ENCODE data around the gene TLE6. TPM values are rescaled to one million over a fixed set of nuclear protein-coding genes. Genes with fewer than 3 reads are reported as not detected.

TLE6 gene
- total RNA-seq, 1 donor from 2014 or later = 21.0 TPM

GRCh38 chr19:2982561-2982960 is 5.2 kb downstream of the TLE6 start:
- H3K9me3 Mint-ChIP-seq (ENCODE audit: low read depth) = no peaks in the 10 kb centered on the region
- no peak overlapping the region for H3K4me3 Mint-ChIP-seq (ENCODE audit: low read depth)
- no peak for TF ChIP-seq CTCF (IDR thresholded peaks at IDR 0.05; ENCODE audit: unreplicated experiment)
- peaks cover 31% of the 10 kb centered on the region for H3K4me1 Mint-ChIP-seq (ENCODE audit: low read depth)
- H3K27me3 Mint-ChIP-seq = no peaks in the 10 kb centered on the region
- H3K36me3 Mint-ChIP-seq (ENCODE audit: insufficient read depth) = no peaks in the 10 kb centered on the region
- peak overlapping the region; percentile 62 for H3K27ac Mint-ChIP-seq
- DNase-seq (ENCODE audit: low spot score, unreplicated experiment) = no peak

GRCh38 chr19:2982983-2983350 is 5.6 kb downstream of the TLE6 start:
- Mint-ChIP-seq H3K4me1 (ENCODE audit: low read depth) (peaks cover 29% of the 10 kb centered on the region), H3K4me3 (ENCODE audit: low read depth) (no peak overlapping the region), H3K27me3 (no peaks in the 10 kb centered on the region), H3K36me3 (ENCODE audit: insufficient read depth) (no peaks in the 10 kb centered on the region), H3K27ac (peak overlapping the region; percentile 93), H3K9me3 (ENCODE audit: low read depth) (no peaks in the 10 kb centered on the region)
- no peak for DNase-seq (ENCODE audit: low spot score, unreplicated experiment)
- no peak for TF ChIP-seq CTCF (IDR thresholded peaks at IDR 0.05; ENCODE audit: unreplicated experiment)

- peak overlapping the region; percentile 56 for H3K4me3 Mint-ChIP-seq (ENCODE audit: low read depth)
- TF ChIP-seq CTCF (IDR thresholded peaks at IDR 0.05; ENCODE audit: unreplicated experiment) = no peak
- H3K27ac Mint-ChIP-seq = peak overlapping the region; percentile 93
- H3K27me3 Mint-ChIP-seq = no peaks in the 10 kb centered on the region
- no peaks in the 10 kb centered on the region for H3K36me3 Mint-ChIP-seq (ENCODE audit: insufficient read depth)
- no peaks in the 10 kb centered on the region for H3K9me3 Mint-ChIP-seq (ENCODE audit: low read depth)
- peaks cover 28% of the 10 kb centered on the region for H3K4me1 Mint-ChIP-seq (ENCODE audit: low read depth)
- DNase-seq (ENCODE audit: low spot score, unreplicated experiment) = peak; percentile 40
Measured at GRCh38 chr19:2983351-2984214, 6.2 kb downstream of the TLE6 start.

GRCh38 chr19:2984215-2984528 is 6.8 kb downstream of the TLE6 start:
- no peak for DNase-seq (ENCODE audit: low spot score, unreplicated experiment)
- peaks cover 28% of the 10 kb centered on the region for H3K4me1 Mint-ChIP-seq (ENCODE audit: low read depth)
- peak overlapping the region; percentile 67 for H3K27ac Mint-ChIP-seq
- no peak for TF ChIP-seq CTCF (IDR thresholded peaks at IDR 0.05; ENCODE audit: unreplicated experiment)
- no peaks in the 10 kb centered on the region for H3K36me3 Mint-ChIP-seq (ENCODE audit: insufficient read depth)
- no peaks in the 10 kb centered on the region for H3K27me3 Mint-ChIP-seq
- H3K9me3 Mint-ChIP-seq (ENCODE audit: low read depth) = no peaks in the 10 kb centered on the region
- H3K4me3 Mint-ChIP-seq (ENCODE audit: low read depth) = peak overlapping the region; percentile 56

- peak overlapping the region; percentile 96 for H3K27ac Mint-ChIP-seq
- DNase-seq (ENCODE audit: low spot score, unreplicated experiment) = peak; percentile 37
Measured at GRCh38 chr19:2986951-2987524, 9.7 kb downstream of the TLE6 start.

More at GRCh38 chr19:2986951-2987524, 9.7 kb downstream of the TLE6 start:
- H3K27me3 Mint-ChIP-seq = no peaks in the 10 kb centered on the region
- H3K4me1 Mint-ChIP-seq (ENCODE audit: low read depth) = peaks cover 22% of the 10 kb centered on the region
- no peaks in the 10 kb centered on the region for H3K36me3 Mint-ChIP-seq (ENCODE audit: insufficient read depth)
- H3K9me3 Mint-ChIP-seq (ENCODE audit: low read depth) = no peaks in the 10 kb centered on the region
- peak overlapping the region; percentile 67 for H3K4me3 Mint-ChIP-seq (ENCODE audit: low read depth)
- TF ChIP-seq CTCF (IDR thresholded peaks at IDR 0.05; ENCODE audit: unreplicated experiment) = no peak
